ENCODE results near the gene IL1RL2.

IL1RL2 gene

DNA sequence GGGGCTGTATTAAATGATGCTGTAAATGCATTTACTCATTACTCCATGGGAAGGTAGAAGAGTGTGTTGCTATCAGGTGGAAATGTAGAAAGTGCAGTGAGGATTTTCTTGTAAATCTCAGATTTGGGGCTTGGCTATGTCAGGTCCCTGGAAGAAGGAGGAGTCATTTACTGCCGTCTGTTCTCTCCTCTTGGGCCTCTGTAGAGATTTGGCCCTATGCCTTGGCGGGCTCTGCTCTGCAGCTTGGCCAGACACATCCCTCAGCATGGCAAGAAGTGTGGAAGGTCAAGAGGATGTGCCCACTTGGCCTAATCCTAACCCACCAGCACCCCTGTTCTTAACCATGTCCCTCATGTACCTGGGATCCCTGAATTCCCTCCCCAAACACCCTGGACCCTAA, 37.6 kb upstream of the IL1RL2 start:
- CTCF ChIA-PET = interaction anchor here (1.2 kb wide), 1 partner anchor 8 kb away, joined by 3 read pairs; no protein-coding TSS in a partner anchor
- peaks cover 58% of the 10 kb centered on the region for H3K9me3 Mint-ChIP-seq
- peaks cover 9% of the 10 kb centered on the region for H3K36me3 Mint-ChIP-seq
- H3K27ac Mint-ChIP-seq = no peak overlapping the region
- DNase-seq = no peak
- no peaks in the 10 kb centered on the region for H3K27me3 Mint-ChIP-seq
- no peak overlapping the region for H3K4me3 Mint-ChIP-seq
- no peaks in the 10 kb centered on the region for H3K4me1 Mint-ChIP-seq

DNA sequence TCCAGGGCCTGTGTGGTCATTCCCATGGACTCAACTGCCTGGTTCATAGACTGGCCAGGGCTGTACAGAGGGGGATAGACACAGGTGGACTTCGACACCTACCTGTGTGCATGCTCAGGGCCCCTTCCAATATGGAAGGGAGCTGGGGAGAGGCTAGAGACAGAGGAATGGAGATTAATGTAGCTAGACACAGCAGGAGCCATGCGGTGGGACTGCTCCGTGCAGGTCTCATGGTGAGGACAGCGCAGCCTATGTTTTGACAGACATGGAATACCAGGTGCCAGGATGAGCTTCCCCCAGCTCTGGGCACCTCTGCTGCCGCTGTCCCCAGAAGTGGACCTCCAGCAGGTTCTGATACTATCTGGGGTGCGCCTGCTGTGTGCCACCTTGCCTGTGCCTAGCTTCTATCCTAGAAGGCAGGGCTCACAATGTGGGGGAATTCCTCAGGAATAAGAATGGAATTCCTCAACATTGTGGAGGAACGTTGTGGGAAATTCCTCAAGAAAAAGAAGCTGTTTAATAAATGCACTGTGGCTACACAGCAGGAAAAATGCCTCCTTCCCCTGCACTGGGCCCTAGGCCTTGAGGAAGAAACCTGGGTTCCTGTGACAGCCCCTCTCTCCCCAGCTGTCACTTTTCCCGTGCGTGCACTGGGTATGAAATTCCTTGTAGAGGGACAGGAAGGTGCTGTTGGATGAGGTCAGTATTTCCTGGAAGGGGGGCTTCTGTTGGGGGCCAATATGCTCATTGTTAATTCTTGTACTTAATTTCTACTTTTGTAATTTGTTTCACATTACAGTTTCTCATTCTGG, 37.0 kb upstream of the IL1RL2 start:
- H3K4me1 Mint-ChIP-seq = no peaks in the 10 kb centered on the region
- no peak for DNase-seq
- H3K27ac Mint-ChIP-seq = no peak overlapping the region
- H3K36me3 Mint-ChIP-seq = peaks cover 9% of the 10 kb centered on the region
- H3K4me3 Mint-ChIP-seq = no peak overlapping the region
- H3K27me3 Mint-ChIP-seq = no peaks in the 10 kb centered on the region
- CTCF ChIA-PET = interaction anchor here (0.6 kb wide), 1 partner anchor 100 kb away, joined by 3 read pairs; no protein-coding TSS in a partner anchor
- peaks cover 54% of the 10 kb centered on the region for H3K9me3 Mint-ChIP-seq

GRCh38 chr2:102154364-102154763, 32.5 kb upstream of the IL1RL2 start:
- no peak overlapping the region for H3K27ac Mint-ChIP-seq
- no peak overlapping the region for H3K4me3 Mint-ChIP-seq
- H3K4me1 Mint-ChIP-seq = no peaks in the 10 kb centered on the region
- peaks cover 1% of the 10 kb centered on the region for H3K36me3 Mint-ChIP-seq
- no peak for DNase-seq
- no peaks in the 10 kb centered on the region for H3K27me3 Mint-ChIP-seq
- CTCF ChIA-PET = no interaction called here
- peaks cover 12% of the 10 kb centered on the region for H3K9me3 Mint-ChIP-seq

DNA sequence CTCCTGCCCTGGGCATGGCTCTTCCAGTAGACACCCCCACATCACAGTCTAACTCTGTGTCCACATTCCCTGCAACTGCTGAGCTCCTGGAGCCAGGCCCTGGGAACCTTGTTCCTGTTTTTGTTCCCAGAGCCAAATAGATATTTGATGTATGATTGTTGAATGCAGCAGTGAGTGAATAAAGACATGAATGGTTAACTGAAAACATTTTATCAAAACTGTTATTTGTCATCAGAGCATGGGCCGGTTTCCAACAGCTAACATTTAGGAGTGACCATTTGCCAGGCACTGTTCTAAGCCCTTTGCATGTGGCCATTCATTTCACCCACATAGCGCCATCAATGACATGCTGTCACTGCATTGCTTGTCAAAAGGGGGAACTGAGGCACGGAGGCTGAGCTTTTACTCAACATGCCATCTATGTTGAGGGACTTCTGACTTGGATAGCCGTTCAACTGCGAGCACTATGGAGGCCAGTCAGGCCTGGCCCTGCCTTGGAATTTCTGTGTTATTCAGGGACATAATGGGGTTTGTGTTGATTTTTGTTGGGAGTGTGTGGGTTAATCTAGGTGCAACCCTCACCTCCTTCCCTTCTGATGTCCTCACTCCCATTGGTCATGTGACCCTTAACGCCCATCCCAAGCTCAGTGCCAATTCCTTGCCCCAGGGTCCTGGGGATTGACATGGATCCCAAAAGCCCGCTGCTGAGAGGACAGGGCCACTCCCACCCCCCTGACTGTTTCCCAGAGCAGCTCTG, 31.7 kb upstream of the IL1RL2 start:
- peaks cover 1% of the 10 kb centered on the region for H3K36me3 Mint-ChIP-seq
- H3K9me3 Mint-ChIP-seq = peaks cover 10% of the 10 kb centered on the region
- no peak overlapping the region for H3K4me3 Mint-ChIP-seq
- no peak overlapping the region for H3K27ac Mint-ChIP-seq
- H3K27me3 Mint-ChIP-seq = no peaks in the 10 kb centered on the region
- DNase-seq = no peak
- CTCF ChIA-PET = no interaction called here
- H3K4me1 Mint-ChIP-seq = no peaks in the 10 kb centered on the region

DNA sequence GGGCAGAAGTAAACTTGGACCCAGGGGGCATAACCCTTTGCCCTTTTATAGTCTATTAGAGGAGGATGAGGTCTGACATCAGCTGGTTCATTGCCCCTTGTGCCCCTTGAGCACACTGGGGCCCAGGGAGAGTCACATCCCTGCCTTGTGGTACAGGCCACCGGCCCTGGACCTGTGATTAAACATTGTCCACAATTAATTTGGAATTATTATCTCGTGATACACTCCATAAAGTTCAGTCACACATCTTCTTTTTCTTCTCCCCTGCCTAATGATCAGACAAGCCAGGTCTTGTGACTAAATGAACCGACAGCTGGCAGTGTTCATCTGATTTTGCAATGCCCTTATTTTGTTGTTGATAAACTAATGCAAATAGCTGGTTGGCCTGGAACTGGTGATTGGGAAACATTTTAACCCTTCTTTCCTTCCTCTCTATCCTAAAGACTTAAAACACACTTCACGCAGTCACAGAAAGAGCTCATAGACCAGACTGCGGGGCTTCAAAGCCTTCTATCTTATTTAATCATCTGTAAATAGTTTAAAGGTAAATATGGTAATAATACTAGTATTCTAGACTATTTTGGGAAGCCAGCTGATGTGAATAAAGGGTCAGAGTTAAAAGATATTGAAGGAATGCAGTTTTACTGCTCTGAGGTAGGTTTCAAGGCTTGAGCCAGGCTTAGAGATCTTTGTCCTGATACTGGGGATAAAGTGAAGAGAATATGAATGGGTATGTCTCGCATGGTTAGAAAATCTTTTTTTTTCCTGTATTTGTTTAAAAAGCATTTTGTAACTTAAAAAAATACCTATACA, 30.9 kb upstream of the IL1RL2 start:
- no peaks in the 10 kb centered on the region for H3K27me3 Mint-ChIP-seq
- CTCF ChIA-PET = no interaction called here
- H3K9me3 Mint-ChIP-seq = peaks cover 10% of the 10 kb centered on the region
- no peak overlapping the region for H3K4me3 Mint-ChIP-seq
- no peak for DNase-seq
- peaks cover 1% of the 10 kb centered on the region for H3K36me3 Mint-ChIP-seq
- no peaks in the 10 kb centered on the region for H3K4me1 Mint-ChIP-seq
- H3K27ac Mint-ChIP-seq = no peak overlapping the region

- H3K36me3 Mint-ChIP-seq = peaks cover 1% of the 10 kb centered on the region
- DNase-seq = no peak
- peaks cover 1% of the 10 kb centered on the region for H3K9me3 Mint-ChIP-seq
- CTCF ChIA-PET = interaction anchor here (1.7 kb wide), 1 partner anchor 9 kb away, joined by 3 read pairs; no protein-coding TSS in a partner anchor
- H3K27ac Mint-ChIP-seq = no peak overlapping the region
- H3K4me1 Mint-ChIP-seq = no peaks in the 10 kb centered on the region
- H3K27me3 Mint-ChIP-seq = no peaks in the 10 kb centered on the region
- H3K4me3 Mint-ChIP-seq = no peak overlapping the region
These were observed 28.6 kb upstream of the IL1RL2 start for GRCh38 chr2:102158011-102158755.

DNA sequence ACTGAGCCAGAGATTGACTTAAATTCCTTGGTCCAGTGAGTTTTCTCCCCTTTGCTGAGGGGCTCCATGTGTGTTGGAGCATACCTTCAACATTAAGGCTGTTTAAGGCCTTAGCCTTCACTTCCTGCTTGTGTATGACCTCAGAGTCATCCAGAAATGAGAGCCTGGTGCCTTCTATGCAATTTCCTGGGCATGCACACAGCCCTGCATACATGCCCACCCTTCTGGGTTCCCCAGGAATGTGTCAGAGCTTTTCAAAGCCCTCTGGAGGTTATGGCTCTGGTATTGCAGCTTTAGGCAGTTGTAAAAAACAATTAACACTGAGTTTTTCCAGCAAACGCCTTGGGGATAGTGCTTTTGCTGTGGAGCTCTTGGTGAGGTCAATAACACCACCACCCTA, 27.5 kb upstream of the IL1RL2 start:
- peaks cover 3% of the 10 kb centered on the region for H3K36me3 Mint-ChIP-seq
- DNase-seq = no peak
- no peaks in the 10 kb centered on the region for H3K9me3 Mint-ChIP-seq
- no peak overlapping the region for H3K27ac Mint-ChIP-seq
- H3K27me3 Mint-ChIP-seq = no peaks in the 10 kb centered on the region
- no peak overlapping the region for H3K4me3 Mint-ChIP-seq
- H3K4me1 Mint-ChIP-seq = no peaks in the 10 kb centered on the region
- CTCF ChIA-PET = interaction anchor here (1.3 to 2.0 kb wide), 2 partner anchors 81 to 153 kb away, joined by 4 to 9 read pairs; no protein-coding TSS in a partner anchor

DNA sequence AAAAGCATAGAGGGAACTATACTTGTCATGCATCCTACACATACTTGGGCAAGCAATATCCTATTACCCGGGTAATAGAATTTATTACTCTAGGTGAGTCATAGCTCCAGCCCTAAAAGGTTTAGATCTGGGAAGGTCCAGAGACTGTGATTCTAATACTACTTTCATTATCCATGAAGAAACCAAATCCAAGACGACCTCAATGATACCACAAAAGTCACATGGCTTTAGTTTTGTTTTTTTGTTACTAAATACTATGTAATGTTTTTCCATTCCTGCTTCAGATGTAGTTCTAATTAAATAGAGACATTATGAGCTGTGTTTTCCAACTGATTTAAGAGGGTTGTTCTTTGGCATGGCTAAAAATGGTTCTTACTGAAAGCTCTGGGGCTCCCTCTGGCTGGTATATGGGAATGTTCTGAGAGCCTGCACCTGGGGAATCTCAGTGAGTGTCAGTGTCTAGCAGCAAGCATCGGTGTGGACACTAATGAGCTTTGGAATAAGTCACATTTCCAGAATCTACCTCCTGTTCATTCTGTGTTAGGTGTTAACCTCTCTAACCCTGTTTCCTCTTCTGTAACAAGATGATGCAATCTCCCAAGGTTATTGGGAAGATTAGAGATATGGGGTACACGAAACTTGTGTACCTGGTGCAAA, 20.5 kb upstream of the IL1RL2 start:
- H3K4me1 Mint-ChIP-seq = peaks cover 5% of the 10 kb centered on the region
- no peaks in the 10 kb centered on the region for H3K27me3 Mint-ChIP-seq
- peaks cover 1% of the 10 kb centered on the region for H3K36me3 Mint-ChIP-seq
- no peak overlapping the region for H3K27ac Mint-ChIP-seq
- CTCF ChIA-PET = interaction anchor here (0.7 to 2.7 kb wide), 7 partner anchors 23 to 159 kb away, joined by 3 to 14 read pairs (median 4); no protein-coding TSS in a partner anchor
- H3K4me3 Mint-ChIP-seq = no peak overlapping the region
- no peak for DNase-seq
- H3K9me3 Mint-ChIP-seq = no peaks in the 10 kb centered on the region

DNA sequence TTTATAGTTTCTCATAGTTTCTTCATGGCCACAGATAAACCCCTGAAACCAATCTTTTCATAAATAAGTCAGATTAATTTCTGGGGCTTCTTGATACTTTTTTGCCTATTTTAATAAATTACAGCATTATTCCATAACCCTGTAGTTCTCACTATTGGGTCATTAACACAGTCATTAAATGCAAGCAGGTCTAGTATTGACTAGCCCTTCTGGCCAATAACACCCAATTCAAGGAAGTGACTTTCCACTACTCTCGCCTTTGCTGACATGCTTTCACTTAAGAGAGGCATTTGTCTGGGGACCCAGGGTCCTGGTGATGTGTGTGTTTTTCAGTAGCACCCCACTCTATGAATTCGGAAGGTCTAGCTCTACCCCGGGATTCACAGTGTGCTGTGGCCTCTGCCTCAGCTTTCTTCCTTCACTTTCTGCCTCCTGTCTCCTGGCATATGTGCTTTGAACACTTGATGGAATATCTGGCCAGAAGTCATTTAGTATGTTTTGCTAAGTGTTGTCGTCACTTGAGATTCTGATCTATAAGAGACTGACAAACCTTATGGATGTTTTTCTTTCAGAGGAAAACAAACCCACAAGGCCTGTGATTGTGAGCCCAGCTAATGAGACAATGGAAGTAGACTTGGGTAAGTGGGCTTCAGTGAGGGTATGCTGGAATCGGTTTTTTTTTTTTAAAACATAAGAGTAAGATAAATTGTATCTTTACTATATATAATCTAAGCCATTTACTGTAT, 18.6 kb upstream of the IL1RL2 start:
- no peaks in the 10 kb centered on the region for H3K9me3 Mint-ChIP-seq
- no peak overlapping the region for H3K4me3 Mint-ChIP-seq
- peaks cover 1% of the 10 kb centered on the region for H3K36me3 Mint-ChIP-seq
- H3K27me3 Mint-ChIP-seq = no peaks in the 10 kb centered on the region
- no peak overlapping the region for H3K27ac Mint-ChIP-seq
- peaks cover 17% of the 10 kb centered on the region for H3K4me1 Mint-ChIP-seq
- no peak for DNase-seq
- CTCF ChIA-PET = interaction anchor here (0.6 to 1.5 kb wide), 2 partner anchors 73 to 1153 kb away, joined by 4 to 6 read pairs; no protein-coding TSS in a partner anchor

DNA sequence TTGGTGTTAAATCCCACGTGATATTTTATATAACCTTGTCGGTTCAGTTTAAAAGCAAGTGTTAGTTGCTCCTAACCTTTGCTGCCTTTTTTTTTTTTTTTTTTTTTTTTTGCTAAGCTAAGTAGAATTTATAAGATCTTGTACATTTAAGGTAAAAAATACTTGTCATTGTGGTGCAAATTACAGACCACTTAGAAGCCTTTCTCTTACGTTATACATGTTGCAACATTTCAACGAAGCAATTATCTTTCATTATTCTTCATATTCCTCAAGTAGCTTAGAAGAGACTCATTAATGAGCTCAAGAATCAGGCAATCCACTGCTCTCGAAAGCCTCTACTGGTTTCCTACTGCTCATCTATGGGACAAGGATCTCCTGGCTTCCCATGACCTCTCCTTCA, 14.9 kb upstream of the IL1RL2 start:
- no peaks in the 10 kb centered on the region for H3K9me3 Mint-ChIP-seq
- CTCF ChIA-PET = no interaction called here
- no peak overlapping the region for H3K4me3 Mint-ChIP-seq
- no peaks in the 10 kb centered on the region for H3K27me3 Mint-ChIP-seq
- H3K4me1 Mint-ChIP-seq = peaks cover 11% of the 10 kb centered on the region
- no peaks in the 10 kb centered on the region for H3K36me3 Mint-ChIP-seq
- H3K27ac Mint-ChIP-seq = no peak overlapping the region
- DNase-seq = no peak

DNA sequence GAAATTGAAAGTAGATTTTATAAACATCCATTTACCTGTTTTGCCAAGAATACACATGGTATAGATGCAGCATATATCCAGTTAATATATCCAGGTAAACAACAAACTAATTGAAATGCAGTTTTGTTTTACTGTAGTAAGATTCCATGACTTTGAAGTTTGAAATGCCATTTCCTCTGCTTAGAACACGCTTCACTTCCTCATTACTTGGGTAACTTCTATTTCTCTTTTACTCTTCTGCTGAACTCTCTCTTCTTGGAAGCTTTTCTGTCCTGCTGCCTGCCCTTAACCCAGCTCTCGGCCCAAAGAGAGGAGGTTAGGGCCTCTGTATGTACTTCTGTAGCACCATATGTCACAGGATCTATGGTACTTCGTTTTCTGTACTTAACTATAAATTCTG, 14.1 kb upstream of the IL1RL2 start:
- Mint-ChIP-seq H3K27me3 (no peaks in the 10 kb centered on the region), H3K27ac (peak overlapping the region; percentile 56), H3K4me1 (peaks cover 11% of the 10 kb centered on the region), H3K36me3 (no peaks in the 10 kb centered on the region), H3K9me3 (no peaks in the 10 kb centered on the region), H3K4me3 (no peak overlapping the region)
- CTCF ChIA-PET = no interaction called here
- no peak for DNase-seq

DNA sequence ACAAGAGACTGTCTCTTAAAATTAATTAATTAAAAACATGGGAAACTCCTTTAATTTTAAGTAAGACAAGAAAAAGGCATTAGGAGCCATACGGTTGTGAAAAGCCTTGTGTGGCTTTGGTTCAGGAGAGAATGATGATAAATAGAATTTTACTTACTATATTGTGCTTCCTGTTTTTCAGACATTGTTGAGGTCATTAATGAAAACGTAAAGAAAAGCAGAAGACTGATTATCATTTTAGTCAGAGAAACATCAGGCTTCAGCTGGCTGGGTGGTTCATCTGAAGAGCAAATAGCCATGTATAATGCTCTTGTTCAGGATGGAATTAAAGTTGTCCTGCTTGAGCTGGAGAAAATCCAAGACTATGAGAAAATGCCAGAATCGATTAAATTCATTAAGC, 10.7 kb upstream of the IL1RL2 start:
- Mint-ChIP-seq H3K27ac (no peak overlapping the region), H3K27me3 (no peaks in the 10 kb centered on the region), H3K4me3 (no peak overlapping the region), H3K9me3 (no peaks in the 10 kb centered on the region), H3K4me1 (peaks cover 17% of the 10 kb centered on the region), H3K36me3 (no peaks in the 10 kb centered on the region)
- DNase-seq = no peak
- CTCF ChIA-PET = no interaction called here
